Breast epithelium (tissue), 3 donors: ENCODE data around the gene UBA1.

ENCODE experiments used
- POLR2A ChIP-seq: fragments of 450-650 bp; IDR thresholded peaks from one replicate; pipeline ENCODE4 v1.6.1; 2016; ENCODE audit warnings: antibody characterized with exemption, mild to moderate bottlenecking, moderate library complexity
- TF ChIP-seq, protein P1 (sequence below), 3 donors: fragments of 450-650 bp; IDR thresholded peaks; one replicate each; pipeline ENCODE4 v1.5.1; 2016 to 2017; ENCODE audit warnings: antibody characterized with exemption in 3 of 3, mild to moderate bottlenecking in 3 of 3, moderate library complexity in 3 of 3

DNA sequence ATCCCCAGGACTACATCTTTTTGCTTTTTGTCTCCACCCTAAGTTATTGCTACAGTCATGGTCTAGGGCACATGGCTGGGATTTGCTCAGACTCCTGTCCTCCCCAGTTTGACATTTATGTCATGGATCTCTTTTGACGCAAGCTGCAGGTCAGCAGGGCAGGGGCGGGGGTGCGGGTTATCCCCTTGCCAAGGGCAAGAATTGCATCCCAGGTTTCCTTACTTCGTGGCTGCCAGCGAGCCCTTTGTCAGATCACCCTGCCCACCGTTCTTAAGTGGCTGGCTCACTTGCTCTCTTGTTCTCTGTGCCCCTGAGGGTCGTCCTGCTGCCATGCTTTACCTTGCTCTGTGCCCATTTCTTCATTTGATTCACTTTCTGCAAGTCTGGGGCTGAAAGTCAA is 21.1 kb upstream of the UBA1 start:
- TF ChIP-seq, protein P1, sequence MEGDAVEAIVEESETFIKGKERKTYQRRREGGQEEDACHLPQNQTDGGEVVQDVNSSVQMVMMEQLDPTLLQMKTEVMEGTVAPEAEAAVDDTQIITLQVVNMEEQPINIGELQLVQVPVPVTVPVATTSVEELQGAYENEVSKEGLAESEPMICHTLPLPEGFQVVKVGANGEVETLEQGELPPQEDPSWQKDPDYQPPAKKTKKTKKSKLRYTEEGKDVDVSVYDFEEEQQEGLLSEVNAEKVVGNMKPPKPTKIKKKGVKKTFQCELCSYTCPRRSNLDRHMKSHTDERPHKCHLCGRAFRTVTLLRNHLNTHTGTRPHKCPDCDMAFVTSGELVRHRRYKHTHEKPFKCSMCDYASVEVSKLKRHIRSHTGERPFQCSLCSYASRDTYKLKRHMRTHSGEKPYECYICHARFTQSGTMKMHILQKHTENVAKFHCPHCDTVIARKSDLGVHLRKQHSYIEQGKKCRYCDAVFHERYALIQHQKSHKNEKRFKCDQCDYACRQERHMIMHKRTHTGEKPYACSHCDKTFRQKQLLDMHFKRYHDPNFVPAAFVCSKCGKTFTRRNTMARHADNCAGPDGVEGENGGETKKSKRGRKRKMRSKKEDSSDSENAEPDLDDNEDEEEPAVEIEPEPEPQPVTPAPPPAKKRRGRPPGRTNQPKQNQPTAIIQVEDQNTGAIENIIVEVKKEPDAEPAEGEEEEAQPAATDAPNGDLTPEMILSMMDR (IDR thresholded peaks at IDR 0.05), result no peak
- no peak for TF ChIP-seq POLR2A
